Stimulated activated naive CD8-positive, alpha-beta T cell treated with anti-CD3 and anti-CD28 coated beads, Interleukin-15, amount 100 ng/mL, for 72 hours (primary cell): ENCODE measurements around the gene TRA2B.

Experiments
- ATAC-seq: fragments of 150-1000 bp; cut with Tn5 transposase; 2 replicates; pipeline ENCODE4 v1.10.0; 2021; ENCODE audit warnings: mild to moderate bottlenecking, moderate library complexity
- DNase-seq, 2 donors: peaks; one replicate each; pipeline ENCODE4 v3.0.0; 2021 to 2022
- H3K27ac Mint-ChIP-seq, 2 donors: one replicate each; pipeline ENCODE4 v1.8.0; 2022; ENCODE audit warnings: mild to moderate bottlenecking in 2 of 2, mixed read lengths in 2 of 2, moderate library complexity in 2 of 2
- H3K27me3 Mint-ChIP-seq: one replicate; pipeline ENCODE4 v1.8.0; 2022; ENCODE audit warnings: mixed read lengths
- H3K4me1 Mint-ChIP-seq: one replicate; pipeline ENCODE4 v1.8.0; 2022; ENCODE audit warnings: mild to moderate bottlenecking, mixed read lengths
- H3K4me3 Mint-ChIP-seq, 2 donors: one replicate each; pipeline ENCODE4 v1.8.0; 2022; ENCODE audit warnings: mild to moderate bottlenecking in 2 of 2, mixed read lengths in 2 of 2, moderate library complexity in 1 of 2
- H3K9me3 Mint-ChIP-seq, 2 donors: one replicate each; pipeline ENCODE4 v1.8.0; 2022; ENCODE audit warnings: mixed read lengths in 2 of 2

Gene TRA2B

DNA sequence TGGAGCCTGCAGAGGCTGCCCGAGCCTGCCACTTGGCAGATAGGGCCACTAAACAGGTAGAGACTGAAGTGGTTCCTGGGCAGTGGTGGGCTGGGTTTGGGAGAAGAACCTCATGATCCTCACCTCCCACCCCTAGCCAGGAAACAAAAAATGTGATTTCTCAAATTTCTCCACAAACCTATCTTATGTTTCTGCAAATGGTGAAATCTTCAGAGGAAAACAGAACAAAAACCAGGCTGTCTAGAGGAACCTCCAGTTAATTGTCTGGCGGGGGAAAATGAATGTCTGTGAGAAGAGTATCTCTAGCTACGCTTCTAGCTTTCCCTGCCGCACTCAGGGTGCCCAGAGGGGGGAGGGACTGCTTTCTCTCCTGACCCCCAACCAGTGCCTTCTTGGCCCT lies 55.9 kb downstream of the TRA2B start:
- peaks cover 14% of the 10 kb centered on the region for H3K27me3 Mint-ChIP-seq
- H3K4me3 Mint-ChIP-seq = no peak overlapping the region
- DNase-seq = no peak
- H3K9me3 Mint-ChIP-seq = no peaks in the 10 kb centered on the region
- no peak for ATAC-seq
- H3K27ac Mint-ChIP-seq = no peak overlapping the region
- peaks cover 4% of the 10 kb centered on the region for H3K4me1 Mint-ChIP-seq

DNA sequence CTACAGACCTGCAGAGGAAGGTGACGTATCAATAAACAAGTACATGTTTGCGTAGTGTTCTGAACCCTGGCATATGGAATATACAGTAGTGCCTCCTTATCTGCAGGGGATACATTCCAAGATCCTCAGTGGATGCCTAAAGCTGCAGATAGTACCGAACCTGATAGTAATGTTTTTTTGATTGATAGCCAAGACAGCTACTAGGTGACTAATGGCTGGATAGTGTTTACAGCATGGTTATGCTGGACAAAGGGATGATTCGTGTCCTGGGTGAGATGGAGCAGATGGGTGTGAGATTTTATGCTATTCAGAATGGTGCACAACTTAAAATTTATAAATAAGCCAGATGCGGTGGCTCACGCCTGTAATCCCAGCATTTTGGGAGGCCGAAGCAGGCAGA lies 57.2 kb downstream of the TRA2B start:
- Mint-ChIP-seq H3K27me3 (peaks cover 14% of the 10 kb centered on the region), H3K4me3 (no peak overlapping the region), H3K4me1 (peaks cover 4% of the 10 kb centered on the region), H3K27ac (no peak overlapping the region), H3K9me3 (no peaks in the 10 kb centered on the region)
- ATAC-seq (no peak), DNase-seq (no peak)

DNA sequence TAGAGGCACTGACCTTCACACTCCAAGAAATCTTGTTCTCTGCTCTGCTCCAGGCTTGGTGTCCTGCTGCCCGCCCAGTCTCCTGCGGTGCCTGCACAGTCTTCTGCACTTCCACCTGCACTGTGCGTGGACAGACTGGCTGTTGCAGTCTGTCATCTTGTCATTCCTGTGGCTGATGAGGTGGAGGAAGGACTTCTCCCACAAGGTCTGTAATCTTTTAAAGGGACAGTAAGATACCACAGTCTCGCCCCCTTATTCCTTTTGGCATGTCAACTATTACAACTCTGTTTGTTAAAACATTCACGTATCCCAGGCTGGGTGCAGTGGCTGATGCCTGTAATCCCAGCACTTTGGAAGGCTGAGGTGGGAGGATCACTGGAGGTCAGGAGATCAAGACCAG lies 58.9 kb downstream of the TRA2B start:
- DNase-seq = no peak
- Mint-ChIP-seq H3K27ac (no peak overlapping the region), H3K4me1 (peaks cover 4% of the 10 kb centered on the region), H3K4me3 (no peak overlapping the region), H3K27me3 (peaks cover 14% of the 10 kb centered on the region), H3K9me3 (no peaks in the 10 kb centered on the region)
- no peak for ATAC-seq

DNA sequence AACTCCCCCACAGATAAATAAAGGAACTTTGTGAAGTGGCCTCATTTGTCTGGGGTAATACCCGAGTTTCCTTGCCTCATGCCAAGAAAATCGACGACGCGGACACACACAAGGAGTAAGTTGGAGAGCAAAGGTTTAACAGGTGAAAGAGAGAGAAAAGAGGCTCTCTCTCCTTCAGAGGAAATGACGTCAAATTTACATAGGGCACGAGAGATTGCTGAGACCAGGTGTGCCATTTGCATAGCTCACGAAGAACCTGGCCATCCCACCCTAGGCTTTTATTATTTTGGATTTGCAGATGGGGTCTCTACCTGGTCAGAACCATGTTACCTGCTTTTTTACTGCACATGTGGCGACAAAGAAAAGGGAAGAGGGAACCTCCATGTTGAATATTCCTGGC lies 63.7 kb downstream of the TRA2B start:
- Mint-ChIP-seq H3K4me1 (no peaks in the 10 kb centered on the region), H3K9me3 (no peaks in the 10 kb centered on the region), H3K27me3 (peaks cover 7% of the 10 kb centered on the region), H3K27ac (no peak overlapping the region), H3K4me3 (no peak overlapping the region)
- ATAC-seq (no peak), DNase-seq (no peak)

DNA sequence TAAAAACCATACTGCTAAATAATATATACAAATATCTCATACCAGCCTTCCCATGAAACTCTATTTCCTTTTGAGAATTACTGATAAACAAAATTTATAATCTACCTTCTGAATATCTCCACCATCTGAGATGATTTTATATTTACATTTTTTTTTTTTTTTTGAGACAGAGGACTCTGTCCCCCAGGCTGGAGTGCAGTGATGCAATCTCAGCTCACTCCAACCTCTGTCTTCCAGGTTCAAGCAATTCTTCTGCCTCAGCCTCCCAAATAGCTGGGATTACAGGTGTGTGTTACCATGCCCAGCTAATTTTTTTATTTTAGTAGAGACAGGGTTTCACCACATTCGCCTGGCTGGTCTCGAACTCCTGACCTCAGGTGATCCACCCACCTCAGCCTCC lies 70.2 kb downstream of the TRA2B start:
- H3K4me1 Mint-ChIP-seq = no peaks in the 10 kb centered on the region
- no peaks in the 10 kb centered on the region for H3K9me3 Mint-ChIP-seq
- DNase-seq (no peak), ATAC-seq (no peak)
- peaks cover 20% of the 10 kb centered on the region for H3K27me3 Mint-ChIP-seq
- H3K4me3 Mint-ChIP-seq = no peak overlapping the region
- H3K27ac Mint-ChIP-seq = no peak overlapping the region

DNA sequence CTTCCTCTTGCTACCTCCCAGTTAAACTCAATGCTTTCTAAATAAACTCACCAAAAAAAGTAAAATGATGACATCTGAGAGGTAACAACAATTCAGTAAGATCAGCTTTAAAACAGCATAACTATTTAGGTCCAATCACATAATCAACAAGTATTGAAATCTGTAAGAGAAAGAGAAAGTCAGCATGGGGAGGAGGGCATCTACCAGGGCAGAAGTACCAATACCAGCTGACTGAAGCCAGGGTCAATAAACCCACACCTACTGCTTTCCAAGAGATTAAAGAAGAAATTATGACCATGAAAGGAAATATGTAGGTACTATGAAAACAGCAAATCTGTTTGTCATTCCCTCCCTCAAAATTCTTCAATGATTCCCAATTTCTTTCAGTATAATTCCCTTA lies 70.8 kb downstream of the TRA2B start:
- H3K4me1 Mint-ChIP-seq = no peaks in the 10 kb centered on the region
- no peak overlapping the region for H3K4me3 Mint-ChIP-seq
- H3K27me3 Mint-ChIP-seq = peaks cover 20% of the 10 kb centered on the region
- no peak for DNase-seq
- no peaks in the 10 kb centered on the region for H3K9me3 Mint-ChIP-seq
- ATAC-seq = no peak
- no peak overlapping the region for H3K27ac Mint-ChIP-seq

DNA sequence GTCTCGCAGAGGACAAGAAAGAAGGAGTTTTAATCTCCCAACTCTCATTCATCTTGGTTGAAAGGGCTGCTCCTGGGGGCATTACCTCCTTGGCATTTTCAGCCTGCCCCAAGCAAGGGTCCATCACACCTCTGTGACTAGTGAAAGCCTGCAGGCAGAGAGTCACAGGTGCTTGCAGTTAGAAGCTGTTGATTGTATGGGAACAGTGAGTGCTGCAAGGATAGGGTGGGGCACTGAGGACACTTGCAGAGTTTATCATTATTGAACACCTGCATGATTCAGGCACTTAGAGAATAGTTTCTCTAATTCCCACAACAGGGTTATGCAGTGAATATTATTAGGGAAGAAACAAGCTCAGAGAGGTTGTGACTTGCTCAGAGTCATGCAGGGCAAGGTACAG lies 71.3 kb downstream of the TRA2B start:
- no peaks in the 10 kb centered on the region for H3K9me3 Mint-ChIP-seq
- no peaks in the 10 kb centered on the region for H3K4me1 Mint-ChIP-seq
- H3K4me3 Mint-ChIP-seq = no peak overlapping the region
- H3K27me3 Mint-ChIP-seq = peaks cover 20% of the 10 kb centered on the region
- DNase-seq (no peak), ATAC-seq (no peak)
- no peak overlapping the region for H3K27ac Mint-ChIP-seq
